ENCODE measurements around the gene ARHGAP26.

The ARHGAP26 gene

DNA sequence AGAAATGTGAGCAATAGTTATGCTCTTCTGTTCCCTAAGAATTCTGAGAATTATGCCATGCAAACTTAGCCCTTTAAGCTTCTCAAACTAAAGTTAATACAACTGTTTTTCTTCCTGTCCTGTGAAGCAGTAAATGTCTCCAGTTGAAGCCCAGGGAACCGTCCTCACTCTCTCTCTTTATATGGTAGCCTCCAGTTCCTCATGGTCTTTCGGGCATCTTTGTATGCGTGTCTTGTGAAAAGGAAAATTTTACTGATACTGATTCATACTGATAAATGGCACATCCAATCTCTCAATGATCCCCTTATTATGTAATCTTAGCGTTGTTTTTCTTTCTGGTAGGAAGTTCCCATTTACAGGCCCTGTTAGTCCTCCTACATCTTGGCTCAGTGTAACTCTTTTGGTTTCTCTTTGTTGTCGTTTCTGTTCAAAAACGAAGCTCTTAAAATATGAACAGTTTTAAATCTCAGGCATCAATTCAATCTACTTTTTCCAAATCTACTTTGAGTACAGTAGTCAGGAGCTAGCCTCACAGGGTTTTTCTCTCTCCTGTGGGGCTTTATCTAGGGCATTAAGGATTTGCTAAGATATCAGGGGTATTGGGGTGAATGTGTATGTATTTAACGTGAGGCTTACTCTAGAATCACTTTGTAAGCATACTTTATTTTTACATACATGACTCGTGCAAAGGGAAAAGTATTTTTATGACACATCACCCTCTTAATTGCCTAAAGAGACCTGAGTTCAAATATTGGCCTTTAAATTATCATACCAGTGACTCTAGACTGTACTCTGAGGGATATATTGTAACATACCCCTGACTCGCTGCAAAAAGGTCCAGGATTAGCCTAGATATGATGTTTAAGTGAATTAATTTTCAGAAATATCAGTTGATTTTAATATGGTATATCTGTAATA is 375.3 kb downstream of the ARHGAP26 start:
- DNase-seq (ENCODE audit: low read depth), result no peak

GRCh38 chr5:143146161-143146560 is 376.0 kb downstream of the ARHGAP26 start:
- DNase-seq (ENCODE audit: low read depth), result no peak

GRCh38 chr5:143147383-143147782 is 377.2 kb downstream of the ARHGAP26 start:
- DNase-seq (ENCODE audit: low read depth), result no peak

- DNase-seq (ENCODE audit: low read depth), result no peak
Measured at GRCh38 chr5:143147902-143148301, 377.7 kb downstream of the ARHGAP26 start.

- DNase-seq (ENCODE audit: low read depth), result peak; percentile 72
Measured at GRCh38 chr5:143148771-143149170, 378.6 kb downstream of the ARHGAP26 start.

GRCh38 chr5:143149759-143150158 is 379.6 kb downstream of the ARHGAP26 start:
- DNase-seq (ENCODE audit: low read depth), result no peak

DNA sequence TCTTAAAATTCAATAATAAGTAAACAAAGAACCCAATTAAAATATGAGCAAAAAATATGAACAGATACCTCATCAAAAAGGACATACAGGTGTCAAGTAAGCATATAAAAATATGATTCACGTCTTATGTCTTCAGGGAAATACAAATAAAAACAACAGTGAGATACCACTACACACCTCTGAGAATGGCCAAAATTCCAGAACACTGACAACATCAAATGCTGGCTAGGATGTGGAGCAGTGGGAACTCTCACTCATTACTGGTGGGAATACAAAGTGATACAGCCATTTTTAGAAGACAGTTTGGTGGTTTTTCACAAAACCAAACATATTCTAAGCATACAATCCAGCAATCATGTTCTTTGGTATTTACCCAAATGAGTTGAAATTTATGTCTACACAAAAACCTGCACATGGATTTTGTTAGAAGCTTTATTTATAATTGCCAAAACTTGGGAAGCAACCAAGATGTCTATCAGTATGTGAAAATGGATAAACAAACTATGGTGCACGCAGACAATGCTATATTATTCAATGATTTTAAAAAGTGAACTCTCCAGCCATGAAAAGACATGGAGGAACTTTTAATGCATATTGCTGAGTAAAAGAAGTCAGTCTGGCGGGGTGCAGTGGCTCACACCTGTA is 381.0 kb downstream of the ARHGAP26 start:
- DNase-seq (ENCODE audit: low read depth), result no peak

DNA sequence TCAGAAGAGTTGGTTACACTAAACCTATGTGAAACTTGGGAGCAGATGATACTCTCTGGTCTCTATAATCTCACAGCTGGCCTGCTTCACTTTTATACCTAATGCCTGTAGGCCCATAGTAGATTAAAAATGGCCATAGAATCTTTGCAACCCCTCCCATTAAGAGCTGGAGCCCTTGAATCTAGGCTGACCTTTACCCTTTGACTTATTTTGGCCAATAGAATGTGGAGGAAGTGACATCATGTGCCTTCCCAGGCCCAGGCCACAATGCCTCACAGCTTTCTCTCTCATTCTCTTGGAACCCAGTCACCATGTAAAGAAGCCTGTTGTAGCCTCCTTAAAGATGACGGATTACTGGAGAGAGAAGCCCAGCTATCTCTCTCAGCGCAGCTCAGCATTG is 382.3 kb downstream of the ARHGAP26 start:
- no peak for DNase-seq (ENCODE audit: low read depth)

DNA sequence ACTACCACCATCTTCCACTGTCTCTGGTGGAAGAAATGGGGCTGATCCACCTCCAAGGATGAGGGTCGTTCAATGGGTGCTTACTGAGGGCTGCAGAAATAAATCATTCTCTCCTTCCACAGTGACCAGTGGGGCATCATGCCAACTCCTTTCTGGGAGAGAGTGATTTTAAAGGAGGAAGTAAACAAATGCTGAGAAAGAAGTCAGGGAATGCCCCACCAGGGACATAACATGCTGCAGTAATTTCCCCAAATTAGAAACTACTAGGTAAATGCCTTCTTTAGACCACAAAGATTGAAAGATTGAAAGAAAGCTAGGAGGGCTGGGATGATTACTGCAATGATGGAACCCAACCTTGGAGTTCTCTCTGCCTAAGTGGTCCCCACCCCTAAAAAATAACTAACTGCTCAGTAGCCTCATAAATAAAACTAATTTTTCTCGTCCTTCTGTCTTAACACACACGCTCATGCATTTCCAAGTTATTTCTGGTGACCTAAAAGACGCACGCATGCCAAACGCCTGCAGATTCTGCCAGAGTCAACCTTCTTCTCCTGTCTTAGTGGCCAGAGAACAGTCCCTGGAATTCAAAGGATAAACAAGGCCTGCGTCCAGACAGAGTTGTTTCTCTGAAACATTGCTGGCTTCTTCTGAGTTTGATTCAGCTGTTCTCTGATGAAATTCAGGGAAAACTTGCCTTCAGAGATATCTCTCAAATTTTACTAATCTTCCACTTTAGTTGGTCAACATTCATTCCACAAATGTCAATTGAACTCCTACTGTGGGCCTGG is 383.3 kb downstream of the ARHGAP26 start:
- DNase-seq (ENCODE audit: low read depth), result peak; percentile 95

DNA sequence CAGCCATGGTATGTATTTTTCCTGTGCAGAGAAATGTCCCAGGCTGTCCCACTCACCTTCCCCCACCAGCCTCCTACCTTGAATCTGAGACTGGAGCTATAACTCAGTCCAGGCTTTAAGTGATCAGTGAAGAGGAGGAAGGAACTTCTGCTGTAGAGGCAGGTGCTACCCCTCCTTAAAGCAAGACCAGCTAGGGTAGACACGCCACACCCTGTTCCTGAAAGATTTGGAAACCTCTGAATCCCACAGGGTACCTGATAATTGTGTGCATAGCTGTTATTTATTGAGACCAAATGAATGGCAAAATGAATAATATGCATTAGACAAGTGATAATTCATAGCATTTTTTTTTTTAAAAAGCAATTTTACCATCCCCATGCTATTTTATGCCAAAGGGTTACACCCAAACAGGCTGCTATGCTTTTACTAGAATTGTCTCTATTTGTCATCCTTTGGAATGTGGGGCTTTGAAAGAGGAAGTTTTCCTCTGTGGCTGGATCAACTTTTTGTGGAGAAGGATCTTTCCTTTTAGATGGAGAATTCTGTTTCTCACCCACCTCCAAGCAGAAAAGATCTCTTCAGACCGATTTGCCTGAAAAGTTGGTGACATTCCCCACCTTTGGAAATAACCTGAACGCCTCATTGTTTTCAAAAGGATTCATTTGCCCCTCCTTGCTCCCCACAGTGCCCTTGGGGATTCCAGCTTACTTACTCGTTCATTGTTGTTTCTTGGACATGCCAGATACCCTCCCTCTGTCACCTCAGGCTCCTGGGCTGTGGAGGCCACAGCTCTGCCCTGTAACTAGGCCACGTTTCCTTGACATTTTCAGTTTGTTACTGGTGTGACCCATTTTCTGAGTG is 384.6 kb downstream of the ARHGAP26 start:
- DNase-seq (ENCODE audit: low read depth), result peak; percentile 47

- DNase-seq (ENCODE audit: low read depth), result no peak
Measured at GRCh38 chr5:143155455-143155854, 385.3 kb downstream of the ARHGAP26 start.

- no peak for DNase-seq (ENCODE audit: low read depth)
Measured at GRCh38 chr5:143156086-143156485, 385.9 kb downstream of the ARHGAP26 start.

DNA sequence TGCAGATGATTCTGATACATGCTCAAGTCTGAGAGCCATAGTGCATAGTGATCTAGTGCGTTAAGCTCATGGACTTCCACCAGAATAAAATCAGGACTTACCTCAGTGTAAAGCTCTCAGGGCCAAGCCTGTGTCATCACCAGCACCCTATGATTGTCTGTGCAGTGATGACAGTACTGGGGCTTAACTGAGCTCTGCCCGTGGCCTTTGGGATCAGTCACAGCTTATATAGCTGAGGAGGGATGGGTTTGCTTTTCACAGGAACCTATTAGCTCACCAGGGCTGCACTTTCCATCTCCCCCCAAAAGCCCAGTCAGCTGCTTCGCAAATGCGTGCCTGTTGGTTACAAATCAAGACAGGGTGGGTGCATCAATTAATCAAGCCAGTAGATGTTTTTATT is 386.4 kb downstream of the ARHGAP26 start:
- no peak for DNase-seq (ENCODE audit: low read depth)

GRCh38 chr5:143159031-143159430 is 388.9 kb downstream of the ARHGAP26 start:
- DNase-seq (ENCODE audit: low read depth), result no peak

GRCh38 chr5:143161885-143162540 is 391.8 kb downstream of the ARHGAP26 start:
- peak; percentile 86 for DNase-seq (ENCODE audit: low read depth)

DNA sequence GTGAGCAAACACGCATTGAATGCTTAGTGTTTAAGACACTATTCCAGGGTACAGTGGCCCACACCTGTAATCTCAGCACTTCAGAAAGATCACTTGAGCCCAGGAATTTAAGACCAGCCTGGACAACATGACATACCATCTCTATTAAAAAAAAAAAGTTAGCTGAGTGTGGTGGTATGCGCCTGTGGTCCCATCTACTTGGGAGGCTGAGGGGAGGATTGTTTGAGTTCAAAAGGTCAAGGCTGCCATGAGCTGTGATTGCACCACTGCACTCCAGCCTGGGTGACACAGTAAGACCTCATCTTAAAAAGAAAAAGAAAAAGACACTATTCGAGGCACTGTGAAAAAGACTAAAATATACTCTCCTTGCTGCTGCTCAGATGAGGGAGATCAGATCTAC is 392.6 kb downstream of the ARHGAP26 start:
- DNase-seq (ENCODE audit: low read depth), result no peak

GRCh38 chr5:143164557-143164956 is 394.4 kb downstream of the ARHGAP26 start:
- no peak for DNase-seq (ENCODE audit: low read depth)

GRCh38 chr5:143165049-143165880 is 395.1 kb downstream of the ARHGAP26 start:
- DNase-seq (ENCODE audit: low read depth), result no peak

GRCh38 chr5:143166090-143166489 is 395.9 kb downstream of the ARHGAP26 start:
- no peak for DNase-seq (ENCODE audit: low read depth)

Measured in fibroblast of gingiva (primary cell).